Keratinocyte (primary cell): ENCODE measurements around the gene MPI.

Experiments
- EZH2 ChIP-seq: IDR thresholded peaks from one replicate; pipeline ENCODE4 v1.6.1; 2012; ENCODE audit warnings: inconsistent platforms, mild to moderate bottlenecking, low read length, moderate library complexity
- TF ChIP-seq, protein P1 (sequence below), 3 experiments: IDR thresholded peaks in 1 of 3; conservative IDR thresholded peaks in 1 of 3; optimal IDR thresholded peaks in 1 of 3; 2 replicates in 2 of 3; 3 replicates in 1 of 3; pipeline versions ENCODE3 to v1.5.1; 2011; ENCODE audit warnings: low read length in 3 of 3, mild to moderate bottlenecking in 3 of 3, moderate library complexity in 2 of 3, control low read depth in 1 of 3, inconsistent platforms in 1 of 3; ENCODE audit not compliant: insufficient read depth in 2 of 3; ENCODE audit errors: extremely low read depth in 1 of 3

DNA sequence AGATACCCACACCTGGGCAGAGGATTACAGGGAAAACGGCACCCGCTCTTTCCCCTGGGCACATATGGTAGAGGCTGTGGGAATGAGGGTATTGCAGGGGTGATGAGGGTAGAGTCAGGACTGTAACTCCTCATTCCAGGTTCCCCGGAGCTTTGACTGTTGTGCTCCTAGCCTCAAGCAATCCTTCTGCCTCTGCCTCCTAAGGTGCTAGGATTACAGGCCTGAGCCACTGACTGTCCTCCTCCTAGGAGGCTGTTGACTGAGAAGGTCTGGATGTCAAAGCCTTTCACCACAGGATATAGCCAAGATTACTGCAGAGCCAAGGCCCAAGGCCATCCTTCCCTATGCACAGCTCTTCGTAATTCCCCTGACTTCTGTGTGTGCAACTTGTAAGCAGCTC, 1.1 kb upstream of the MPI start:
- TF ChIP-seq, protein P1, sequence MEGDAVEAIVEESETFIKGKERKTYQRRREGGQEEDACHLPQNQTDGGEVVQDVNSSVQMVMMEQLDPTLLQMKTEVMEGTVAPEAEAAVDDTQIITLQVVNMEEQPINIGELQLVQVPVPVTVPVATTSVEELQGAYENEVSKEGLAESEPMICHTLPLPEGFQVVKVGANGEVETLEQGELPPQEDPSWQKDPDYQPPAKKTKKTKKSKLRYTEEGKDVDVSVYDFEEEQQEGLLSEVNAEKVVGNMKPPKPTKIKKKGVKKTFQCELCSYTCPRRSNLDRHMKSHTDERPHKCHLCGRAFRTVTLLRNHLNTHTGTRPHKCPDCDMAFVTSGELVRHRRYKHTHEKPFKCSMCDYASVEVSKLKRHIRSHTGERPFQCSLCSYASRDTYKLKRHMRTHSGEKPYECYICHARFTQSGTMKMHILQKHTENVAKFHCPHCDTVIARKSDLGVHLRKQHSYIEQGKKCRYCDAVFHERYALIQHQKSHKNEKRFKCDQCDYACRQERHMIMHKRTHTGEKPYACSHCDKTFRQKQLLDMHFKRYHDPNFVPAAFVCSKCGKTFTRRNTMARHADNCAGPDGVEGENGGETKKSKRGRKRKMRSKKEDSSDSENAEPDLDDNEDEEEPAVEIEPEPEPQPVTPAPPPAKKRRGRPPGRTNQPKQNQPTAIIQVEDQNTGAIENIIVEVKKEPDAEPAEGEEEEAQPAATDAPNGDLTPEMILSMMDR (optimal IDR thresholded peaks at IDR 0.05 in 1 of 3, IDR thresholded peaks at IDR 0.05 in 1 of 3, conservative IDR thresholded peaks at IDR 0.05 in 1 of 3; ENCODE audit: extremely low read depth in 1 of 3, insufficient read depth in 2 of 3, low read length in 3 of 3), result no peak
- no peak for TF ChIP-seq EZH2
